Nephron (organoid): ENCODE results near the gene CARNS1.

Experiments used
- H3K27ac Mint-ChIP-seq, 3 experiments: 2 replicates each; pipeline ENCODE4 v1.8.0; 2020; ENCODE audit warnings: mixed read lengths in 3 of 3, mild to moderate bottlenecking in 2 of 3, moderate library complexity in 1 of 3
- H3K27me3 Mint-ChIP-seq: 2 replicates; pipeline ENCODE4 v1.8.0; 2021; ENCODE audit warnings: low read depth, mild to moderate bottlenecking, moderate library complexity, mixed read lengths
- H3K36me3 Mint-ChIP-seq: 2 replicates; pipeline ENCODE4 v1.8.0; 2020; ENCODE audit warnings: low read depth, mixed read lengths
- H3K4me1 Mint-ChIP-seq: 2 replicates; pipeline ENCODE4 v1.8.0; 2020; ENCODE audit warnings: mixed read lengths
- H3K4me3 Mint-ChIP-seq, 3 experiments: 2 replicates each; pipeline ENCODE4 v1.8.0; 2020; ENCODE audit warnings: mild to moderate bottlenecking in 3 of 3, mixed read lengths in 3 of 3, moderate library complexity in 2 of 3
- H3K9me3 Mint-ChIP-seq: 2 replicates; pipeline ENCODE4 v1.8.0; 2020; ENCODE audit warnings: mixed read lengths
- TF ChIP-seq, protein P1 (sequence below), 3 experiments: fragments of 200-600 bp; sonication (generic); IDR thresholded peaks; one replicate each; pipeline ENCODE4 v1.5.0; 2021; ENCODE audit warnings: antibody characterized with exemption in 3 of 3; ENCODE audit not compliant: unreplicated experiment in 3 of 3

The CARNS1 gene

DNA sequence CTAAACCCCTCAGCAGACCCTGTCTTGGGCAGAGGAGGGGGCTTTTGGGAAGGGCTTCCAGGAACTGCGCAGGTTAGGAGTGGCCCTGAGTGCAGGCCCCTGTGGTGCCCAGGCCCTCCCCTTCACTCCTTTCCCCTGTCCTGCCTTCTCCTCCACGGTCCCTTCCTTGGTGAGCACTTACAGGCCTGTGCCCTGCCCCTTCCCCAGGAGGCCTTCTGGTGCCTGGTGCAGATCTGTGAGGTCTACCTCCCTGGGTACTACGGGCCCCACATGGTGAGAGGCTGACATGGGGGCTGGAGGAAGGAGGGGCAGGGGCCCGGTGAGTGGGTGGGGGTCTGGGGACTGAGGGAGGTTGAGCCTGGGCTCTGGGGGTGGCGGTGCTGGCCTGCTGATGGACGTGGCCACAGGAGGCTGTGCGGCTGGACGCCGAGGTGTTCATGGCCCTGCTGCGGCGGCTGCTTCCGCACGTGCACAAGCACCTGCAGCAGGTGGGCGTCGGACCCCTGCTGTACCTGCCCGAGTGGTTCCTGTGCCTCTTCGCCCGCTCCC is 9.0 kb upstream of the CARNS1 start:
- no peak overlapping the region for H3K27ac Mint-ChIP-seq
- H3K36me3 Mint-ChIP-seq = no peaks in the 10 kb centered on the region
- peaks cover 12% of the 10 kb centered on the region for H3K4me1 Mint-ChIP-seq
- TF ChIP-seq, protein P1, sequence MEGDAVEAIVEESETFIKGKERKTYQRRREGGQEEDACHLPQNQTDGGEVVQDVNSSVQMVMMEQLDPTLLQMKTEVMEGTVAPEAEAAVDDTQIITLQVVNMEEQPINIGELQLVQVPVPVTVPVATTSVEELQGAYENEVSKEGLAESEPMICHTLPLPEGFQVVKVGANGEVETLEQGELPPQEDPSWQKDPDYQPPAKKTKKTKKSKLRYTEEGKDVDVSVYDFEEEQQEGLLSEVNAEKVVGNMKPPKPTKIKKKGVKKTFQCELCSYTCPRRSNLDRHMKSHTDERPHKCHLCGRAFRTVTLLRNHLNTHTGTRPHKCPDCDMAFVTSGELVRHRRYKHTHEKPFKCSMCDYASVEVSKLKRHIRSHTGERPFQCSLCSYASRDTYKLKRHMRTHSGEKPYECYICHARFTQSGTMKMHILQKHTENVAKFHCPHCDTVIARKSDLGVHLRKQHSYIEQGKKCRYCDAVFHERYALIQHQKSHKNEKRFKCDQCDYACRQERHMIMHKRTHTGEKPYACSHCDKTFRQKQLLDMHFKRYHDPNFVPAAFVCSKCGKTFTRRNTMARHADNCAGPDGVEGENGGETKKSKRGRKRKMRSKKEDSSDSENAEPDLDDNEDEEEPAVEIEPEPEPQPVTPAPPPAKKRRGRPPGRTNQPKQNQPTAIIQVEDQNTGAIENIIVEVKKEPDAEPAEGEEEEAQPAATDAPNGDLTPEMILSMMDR (IDR thresholded peaks at IDR 0.05; ENCODE audit: unreplicated experiment in 3 of 3) = no peak
- no peaks in the 10 kb centered on the region for H3K9me3 Mint-ChIP-seq
- H3K27me3 Mint-ChIP-seq = peaks cover 11% of the 10 kb centered on the region
- no peak overlapping the region for H3K4me3 Mint-ChIP-seq

DNA sequence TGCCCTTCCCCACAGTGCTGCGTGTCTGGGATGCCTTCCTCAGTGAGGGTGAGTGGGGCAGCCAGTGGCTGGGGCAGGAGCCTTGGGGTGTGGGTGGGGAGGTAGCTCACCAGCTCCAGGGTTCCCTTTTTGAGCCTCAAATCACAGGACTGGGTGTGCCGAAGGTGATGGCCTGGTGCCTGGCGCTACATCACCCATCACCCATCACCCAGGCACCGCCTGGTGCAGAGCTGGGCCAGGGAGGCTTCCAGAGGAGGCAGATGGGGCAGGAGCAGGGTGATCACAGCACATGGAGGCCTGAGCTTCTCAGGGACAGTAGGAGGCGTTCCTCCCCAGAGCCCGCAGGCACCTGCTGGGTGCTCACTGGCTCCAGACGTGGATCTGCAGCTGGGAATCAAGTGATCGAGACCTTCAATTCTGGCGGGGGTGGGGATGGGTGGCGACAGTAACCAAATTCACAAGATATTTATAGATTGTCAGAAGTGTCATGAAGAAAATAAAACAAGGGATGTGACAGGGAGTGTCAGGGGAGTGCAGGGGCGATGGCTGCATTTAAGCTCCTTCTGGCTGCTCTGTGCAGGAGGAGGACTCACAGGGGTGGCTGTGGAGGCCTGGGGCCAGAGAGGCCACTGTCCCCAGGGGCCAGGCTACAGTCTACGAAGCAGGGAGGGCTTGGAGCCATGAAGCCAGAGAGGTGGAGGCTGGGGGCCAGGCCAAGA is 8.3 kb upstream of the CARNS1 start:
- H3K4me3 Mint-ChIP-seq = peak overlapping the region in 1 of 3 experiments; percentile 43
- H3K27me3 Mint-ChIP-seq = peaks cover 17% of the 10 kb centered on the region
- peak overlapping the region in 1 of 3 experiments; percentile 45 for H3K27ac Mint-ChIP-seq
- H3K36me3 Mint-ChIP-seq = no peaks in the 10 kb centered on the region
- TF ChIP-seq, protein P1 (IDR thresholded peaks at IDR 0.05; ENCODE audit: unreplicated experiment in 3 of 3) = no peak
- no peaks in the 10 kb centered on the region for H3K9me3 Mint-ChIP-seq
- peaks cover 12% of the 10 kb centered on the region for H3K4me1 Mint-ChIP-seq

DNA sequence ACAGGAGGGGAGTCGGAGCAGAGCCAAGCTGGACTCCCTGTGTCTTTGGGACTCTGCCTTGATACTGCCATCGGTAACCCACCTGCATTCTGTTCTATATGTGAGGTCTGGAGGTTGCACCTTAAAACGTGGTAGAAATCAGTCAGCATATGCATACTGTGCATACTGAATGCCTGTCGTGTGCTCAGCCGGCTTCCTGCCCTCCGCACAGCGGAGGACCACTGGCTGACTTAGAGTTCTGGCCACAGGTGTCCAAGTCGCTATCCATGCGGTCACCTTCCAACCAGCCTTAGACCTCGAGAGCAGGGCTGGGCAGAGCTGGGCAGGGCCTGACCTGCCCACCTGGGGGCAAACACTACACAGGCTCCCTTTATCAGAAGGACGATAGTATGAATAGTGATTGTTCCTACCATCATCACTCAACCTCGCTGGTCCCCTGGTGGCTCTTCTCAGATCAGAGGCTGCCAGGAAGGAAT is 7.8 kb upstream of the CARNS1 start:
- no peak overlapping the region for H3K27ac Mint-ChIP-seq
- TF ChIP-seq, protein P1 (IDR thresholded peaks at IDR 0.05; ENCODE audit: unreplicated experiment in 3 of 3) = no peak
- no peaks in the 10 kb centered on the region for H3K36me3 Mint-ChIP-seq
- H3K4me3 Mint-ChIP-seq = no peak overlapping the region
- H3K27me3 Mint-ChIP-seq = peaks cover 17% of the 10 kb centered on the region
- peaks cover 15% of the 10 kb centered on the region for H3K4me1 Mint-ChIP-seq
- no peaks in the 10 kb centered on the region for H3K9me3 Mint-ChIP-seq

DNA sequence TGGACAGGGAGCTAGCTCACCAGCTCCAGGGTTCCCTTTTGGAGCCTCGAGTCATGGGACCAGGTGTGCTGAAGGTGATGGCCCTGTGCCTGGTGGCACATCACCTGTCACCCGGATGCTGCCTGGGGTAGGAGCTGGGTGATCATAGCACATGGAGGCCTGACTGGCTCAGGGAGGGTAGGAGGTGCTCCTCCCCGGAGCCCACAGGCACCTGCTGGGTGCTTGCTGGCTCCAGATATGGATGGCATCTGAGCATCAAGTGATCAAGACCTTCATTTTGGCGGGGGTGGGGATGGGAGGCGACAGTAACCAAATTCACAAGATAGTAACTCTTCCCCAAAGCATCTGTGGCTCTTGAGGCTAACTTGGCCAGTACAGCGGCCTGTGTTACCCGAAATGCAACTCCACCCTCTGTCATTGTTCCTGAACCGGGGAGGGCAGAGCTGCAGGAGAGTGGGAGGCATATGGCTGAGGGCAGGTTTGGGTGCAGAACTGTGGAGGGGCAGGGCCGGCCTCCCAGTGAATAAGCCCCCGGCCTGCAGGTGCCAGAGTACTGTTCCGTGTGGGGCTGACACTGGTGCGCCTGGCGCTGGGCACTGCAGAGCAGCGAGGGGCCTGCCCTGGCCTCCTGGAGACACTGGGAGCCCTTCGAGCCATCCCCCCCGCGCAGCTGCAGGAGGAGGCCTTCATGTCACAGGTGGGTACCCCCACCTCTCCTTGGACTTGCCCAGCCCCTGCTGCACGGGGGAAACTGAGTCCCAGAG is 6.9 kb upstream of the CARNS1 start:
- Mint-ChIP-seq H3K9me3 (no peaks in the 10 kb centered on the region), H3K4me1 (peaks cover 24% of the 10 kb centered on the region), H3K27ac (no peak overlapping the region), H3K36me3 (no peaks in the 10 kb centered on the region), H3K27me3 (peaks cover 21% of the 10 kb centered on the region), H3K4me3 (no peak overlapping the region)
- TF ChIP-seq, protein P1 (IDR thresholded peaks at IDR 0.05; ENCODE audit: unreplicated experiment in 3 of 3) = no peak

DNA sequence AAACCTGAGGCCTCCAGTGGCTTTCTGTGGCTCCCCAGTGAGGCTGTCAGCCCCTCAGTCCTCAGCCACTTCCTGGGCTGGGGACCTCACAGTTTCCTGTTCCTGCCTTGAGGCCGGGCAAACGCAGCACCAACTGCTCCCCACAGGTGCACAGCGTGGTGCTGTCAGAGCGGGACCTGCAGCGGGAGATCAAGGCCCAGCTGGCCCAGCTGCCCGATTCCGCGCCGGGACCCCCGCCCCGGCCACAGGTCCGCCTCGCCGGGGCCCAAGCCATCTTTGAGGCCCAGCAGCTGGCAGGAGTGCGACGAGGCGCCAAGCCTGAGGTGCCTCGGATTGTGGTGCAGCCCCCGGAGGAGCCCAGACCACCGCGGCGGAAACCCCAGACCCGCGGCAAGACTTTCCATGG is 6.2 kb upstream of the CARNS1 start:
- Mint-ChIP-seq H3K27ac (no peak overlapping the region), H3K9me3 (no peaks in the 10 kb centered on the region), H3K36me3 (no peaks in the 10 kb centered on the region), H3K4me3 (no peak overlapping the region), H3K27me3 (peaks cover 26% of the 10 kb centered on the region), H3K4me1 (peaks cover 24% of the 10 kb centered on the region)
- TF ChIP-seq, protein P1 (IDR thresholded peaks at IDR 0.05; ENCODE audit: unreplicated experiment in 3 of 3) = no peak
